SK-N-SH (cell line): ENCODE results near the gene IL9R. TPM values are rescaled to one million over a fixed set of nuclear protein-coding genes. Genes with fewer than 3 reads are reported as not detected.

Experiments
- CTCF ChIA-PET: fragments of 300-600, 350-600 bp; formaldehyde crosslinking; extraction: SDS; loops from one replicate; lab custom pipeline; 2021; lab: Yijun Ruan, JAX
- POLR2A ChIA-PET: fragments of 350-600 bp; sonication (Branson Sonifier 250); formaldehyde crosslinking; extraction: SDS; loops from one replicate; lab custom pipeline; 2020; ENCODE audit warnings: antibody characterized with exemption, inconsistent platforms; lab: Yijun Ruan, JAX
- DNase-seq: peaks from one replicate; pipeline ENCODE4 v3.0.0; 2012
- H2AFZ ChIP-seq: fragments of 200-600 bp; sonication (generic); 2 replicates; pipeline ENCODE4 v1.8.1; 2016; ENCODE audit warnings: antibody characterized with exemption, mild to moderate bottlenecking, low read depth
- H3F3A ChIP-seq: fragments of 200-600 bp; sonication (generic); replicated peaks from 2 replicates; pipeline ENCODE3; 2016; ENCODE audit warnings: antibody characterized with exemption, mild to moderate bottlenecking; ENCODE audit not compliant: insufficient read depth
- H3K27ac ChIP-seq, 2 experiments: fragments of 200-500 bp in 1 of 2; fragments of 200-600 bp in 1 of 2; sonication (Bioruptor generic) in 1 of 2; sonication (generic), shearing (Covaris generic) in 1 of 2; 2 replicates each; pipeline versions ENCODE4 v1.5.1 to v1.6.1; 2014 to 2016; ENCODE audit warnings: low read depth in 2 of 2, inconsistent platforms in 1 of 2, low read length in 1 of 2, mild to moderate bottlenecking in 1 of 2, mixed read lengths in 1 of 2
- H3K27me3 ChIP-seq: fragments of 200-600 bp; sonication (generic), shearing (Covaris generic); 2 replicates; pipeline ENCODE4 v1.6.1; 2016; ENCODE audit warnings: mixed run types; ENCODE audit not compliant: insufficient read depth
- H3K36me3 ChIP-seq, 2 experiments: fragments of 200-500 bp in 1 of 2; fragments of 200-600 bp in 1 of 2; sonication (Bioruptor generic) in 1 of 2; sonication (generic) in 1 of 2; replicated peaks in 1 of 2; 2 replicates each; pipeline versions ENCODE3 to v1.5.1; 2014 to 2016; ENCODE audit warnings: low read length in 1 of 2, mild to moderate bottlenecking in 1 of 2; ENCODE audit not compliant: insufficient read depth in 2 of 2, control insufficient read depth in 1 of 2
- H3K4me1 ChIP-seq, 2 experiments: fragments of 200-500 bp in 1 of 2; fragments of 200-600 bp in 1 of 2; sonication (Bioruptor generic) in 1 of 2; sonication (generic), shearing (Covaris generic) in 1 of 2; 2 replicates each; pipeline versions ENCODE4 v1.5.1 to v1.6.1; 2014 to 2016; ENCODE audit warnings: low read depth in 1 of 2, low read length in 1 of 2, mixed run types in 1 of 2; ENCODE audit not compliant: insufficient read depth in 2 of 2, control insufficient read depth in 1 of 2
- H3K4me2 ChIP-seq: fragments of 200-600 bp; sonication (generic), shearing (Covaris generic); 2 replicates; pipeline ENCODE4 v1.6.1; 2017; ENCODE audit warnings: mixed run types
- H3K4me3 ChIP-seq, 2 experiments: fragments of 200-500 bp in 1 of 2; fragments of 200-600 bp in 1 of 2; sonication (Bioruptor generic) in 1 of 2; sonication (generic), shearing (Covaris generic) in 1 of 2; 2 replicates each; pipeline versions ENCODE4 v1.5.1 to v1.8.1; 2014 to 2016; ENCODE audit warnings: low read depth in 2 of 2, inconsistent platforms in 1 of 2, low read length in 1 of 2, mild to moderate bottlenecking in 1 of 2, mixed read lengths in 1 of 2, moderate library complexity in 1 of 2
- H3K79me2 ChIP-seq: fragments of 200-600 bp; sonication (generic); 2 replicates; pipeline ENCODE4 v1.8.1; 2017; ENCODE audit warnings: mild to moderate bottlenecking; ENCODE audit not compliant: insufficient read depth
- H3K9ac ChIP-seq: fragments of 200-600 bp; sonication (generic); 2 replicates; pipeline ENCODE4 v1.6.1; 2017; ENCODE audit warnings: mixed run types
- H3K9me2 ChIP-seq: fragments of 200-600 bp; sonication (generic); 2 replicates; pipeline ENCODE4 v1.6.1; 2017; ENCODE audit warnings: mixed run types
- H3K9me3 ChIP-seq: fragments of 200-600 bp; sonication (generic); 2 replicates; pipeline ENCODE4 v1.6.1; 2017; ENCODE audit warnings: mixed run types, mild to moderate bottlenecking, moderate library complexity
- H4K20me1 ChIP-seq: fragments of 200-600 bp; sonication (generic); 2 replicates; pipeline ENCODE4 v1.6.1; 2017; ENCODE audit warnings: mild to moderate bottlenecking, mixed run types; ENCODE audit not compliant: insufficient read depth
- CTCF ChIP-seq: fragments of 200-600 bp; sonication (generic); IDR thresholded peaks from 2 replicates; pipeline ENCODE4 v1.6.1; 2017; ENCODE audit warnings: antibody characterized with exemption, mild to moderate bottlenecking, moderate library complexity
- EZH2phosphoT487 ChIP-seq: fragments of 200-600 bp; sonication (generic); IDR thresholded peaks from 2 replicates; pipeline ENCODE4 v1.6.1; 2017; ENCODE audit warnings: low read depth, mixed run types, mild to moderate bottlenecking, antibody characterized with exemption, moderate library complexity, borderline replicate concordance
- GATA2 ChIP-seq: sonication (generic); formaldehyde crosslinking; IDR thresholded peaks from 2 replicates; pipeline ENCODE4 v1.5.0; 2020; ENCODE audit warnings: mild to moderate bottlenecking, missing genetic modification reagents
- IRF3 ChIP-seq: fragments of 150-350 bp; IDR thresholded peaks from 2 replicates; pipeline ENCODE4 v1.6.1; 2016; ENCODE audit warnings: mild to moderate bottlenecking, low read depth, low read length
- JUND ChIP-seq: IDR thresholded peaks from 2 replicates; pipeline ENCODE4 v1.4.0; 2012
- MEF2A ChIP-seq: IDR thresholded peaks from 2 replicates; pipeline ENCODE4 v1.4.0; 2012; ENCODE audit warnings: low read depth, borderline replicate concordance
- MXI1 ChIP-seq: IDR thresholded peaks from 2 replicates; pipeline ENCODE4 v1.6.1; 2012; ENCODE audit warnings: mild to moderate bottlenecking, low read depth, low read length, improper control_type of control experiment
- NFIC ChIP-seq: IDR thresholded peaks from 2 replicates; pipeline ENCODE4 v1.4.0; 2012; ENCODE audit warnings: borderline replicate concordance
- RAD21 ChIP-seq: IDR thresholded peaks from 2 replicates; pipeline ENCODE4 v1.6.1; 2012; ENCODE audit warnings: mild to moderate bottlenecking, low read length
- RCOR1 ChIP-seq: fragments of 150-350 bp; IDR thresholded peaks from 2 replicates; pipeline ENCODE4 v1.6.1; 2017; ENCODE audit warnings: antibody characterized with exemption, low read length
- RFX5 ChIP-seq: IDR thresholded peaks from 2 replicates; pipeline ENCODE4 v1.6.1; 2012; ENCODE audit warnings: mild to moderate bottlenecking, improper control_type of control experiment, low read length
- TAF1 ChIP-seq: IDR thresholded peaks from 2 replicates; pipeline ENCODE4 v1.6.1; 2012; ENCODE audit warnings: low read depth, mild to moderate bottlenecking, low read length, moderate library complexity, borderline replicate concordance
- YY1 ChIP-seq: IDR thresholded peaks from 2 replicates; pipeline ENCODE4 v1.4.0; 2012; ENCODE audit warnings: low read depth, mild to moderate bottlenecking
- WGBS: methylation state at CpG from one replicate; pipeline ENCODE4 v1.1.6; 2017; ENCODE audit warnings: low lambda C conversion rate; 5-methylcytosine and 5-hydroxymethylcytosine counted together
- polyA plus RNA-seq, 3 experiments: library from polyadenylated mRNA; depleted of rRNA; stranded (reverse); fragments of >200 nt; gene quantifications; 2 replicates each; pipeline ENCODE4 v1.2.3, GENCODE V29; 2012

The IL9R gene
- polyA plus RNA-seq, 1 of the 3 experiments (the other 2 are of a cell fraction), result 0.03 TPM

GRCh38 chrX:155956649-155957048 lies 40.8 kb upstream of the IL9R start:
- H3K9me3 ChIP-seq, result no peaks in the 10 kb centered on the region
- no peak overlapping the region for H2AFZ ChIP-seq
- H3K79me2 ChIP-seq, result no peaks in the 10 kb centered on the region
- TF ChIP-seq RFX5 (no peak), EZH2phosphoT487 (no peak), TAF1 (no peak), JUND (no peak)
- no peaks in the 10 kb centered on the region for H3K27me3 ChIP-seq
- H4K20me1 ChIP-seq, result no peaks in the 10 kb centered on the region
- H3K27ac ChIP-seq, result no peak overlapping the region
- POLR2A ChIA-PET, result no interaction called here
- no peak overlapping the region for H3K9ac ChIP-seq
- no peak overlapping the region for H3K4me2 ChIP-seq
- no peaks in the 10 kb centered on the region for H3K36me3 ChIP-seq
- no peaks in the 10 kb centered on the region for H3F3A ChIP-seq
- H3K4me3 ChIP-seq, result no peak overlapping the region
- no peak for DNase-seq
- no peaks in the 10 kb centered on the region for H3K9me2 ChIP-seq
- H3K4me1 ChIP-seq, result no peaks in the 10 kb centered on the region
- CTCF ChIA-PET, result no interaction called here
- WGBS, result 52% methylated on average over 3 of the region's 3 CpGs

GRCh38 chrX:155957843-155958242 lies 39.7 kb upstream of the IL9R start:
- TF ChIP-seq NFIC (no peak), RAD21 (no peak), MXI1 (no peak), CTCF (no peak), JUND (no peak), MEF2A (no peak)
- H4K20me1 ChIP-seq, result no peaks in the 10 kb centered on the region
- H3K36me3 ChIP-seq, result no peaks in the 10 kb centered on the region
- H3K4me1 ChIP-seq, result no peaks in the 10 kb centered on the region
- no peaks in the 10 kb centered on the region for H3K9me3 ChIP-seq
- CTCF ChIA-PET, result no interaction called here
- H3K4me3 ChIP-seq, result no peak overlapping the region
- no peaks in the 10 kb centered on the region for H3F3A ChIP-seq
- H3K4me2 ChIP-seq, result no peak overlapping the region
- 35% methylated on average over 3 of the region's 7 CpGs for WGBS
- H3K79me2 ChIP-seq, result no peaks in the 10 kb centered on the region
- no peak overlapping the region for H3K9ac ChIP-seq
- no peak for DNase-seq
- no peak overlapping the region for H3K27ac ChIP-seq
- POLR2A ChIA-PET, result no interaction called here
- H3K27me3 ChIP-seq, result no peaks in the 10 kb centered on the region
- H2AFZ ChIP-seq, result no peak overlapping the region
- H3K9me2 ChIP-seq, result no peaks in the 10 kb centered on the region

GRCh38 chrX:155959018-155959587 lies 38.4 kb upstream of the IL9R start:
- CTCF ChIA-PET, result no interaction called here
- POLR2A ChIA-PET, result no interaction called here
- Histone ChIP-seq H3K4me3 (no peak overlapping the region), H3K9me2 (no peaks in the 10 kb centered on the region), H4K20me1 (no peaks in the 10 kb centered on the region), H3K4me1 (no peaks in the 10 kb centered on the region), H3K27me3 (no peaks in the 10 kb centered on the region), H3K36me3 (no peaks in the 10 kb centered on the region), H3K9ac (no peak overlapping the region), H3K9me3 (no peaks in the 10 kb centered on the region), H3K4me2 (no peak overlapping the region), H3K79me2 (no peaks in the 10 kb centered on the region), H2AFZ (no peak overlapping the region), H3F3A (no peaks in the 10 kb centered on the region), H3K27ac (no peak overlapping the region)
- 48% methylated on average over 5 of the region's 5 CpGs for WGBS
- TF ChIP-seq TAF1, result no peak
- TF ChIP-seq YY1, result no peak
- TF ChIP-seq RFX5, result no peak
- TF ChIP-seq IRF3, result no peak
- no peak for TF ChIP-seq RCOR1
- TF ChIP-seq GATA2 (CRISPR knock-in tag), result no peak
- no peak for TF ChIP-seq CTCF
- no peak for DNase-seq
